ENCODE results near the gene CSPG4.
"Not testable (repeated sequence)": the region's sequence is repeated elsewhere in the genome, so short reads cannot be mapped to it uniquely, and the experiment has no call there.

Gene CSPG4

GRCh38 chr15:75647370-75648155, 65.1 kb downstream of the CSPG4 start, which contains the start of gene SNX33:
SNX33 (plus strand) TSS chr15:75647912; CDS start chr15:75649103, 1,191 bp downstream.
- DNase-seq, result peak; percentile 29 to 44

- no peak for DNase-seq
These were observed 65.7 kb downstream of the CSPG4 start for GRCh38 chr15:75646944-75647364.

- DNase-seq, result no peak
These were observed 66.3 kb downstream of the CSPG4 start for GRCh38 chr15:75646112-75646943.

- no peak for DNase-seq
These were observed 68.3 kb downstream of the CSPG4 start for GRCh38 chr15:75644376-75644775.

- no peak for DNase-seq
These were observed 71.0 kb downstream of the CSPG4 start for GRCh38 chr15:75641603-75642002.

GRCh38 chr15:75641179-75641503, 71.5 kb downstream of the CSPG4 start:
- DNase-seq, result no peak

GRCh38 chr15:75640483-75641178, 72.0 kb downstream of the CSPG4 start:
- peak; percentile 60 to 75 for DNase-seq

GRCh38 chr15:75639709-75640482, 72.8 kb downstream of the CSPG4 start, which contains the start of gene IMP3:
IMP3 (minus strand) TSS chr15:75640224; CDS start chr15:75640168, 56 bp downstream.
- DNase-seq, result peak; percentile 93 to 95

GRCh38 chr15:75639191-75639708, 73.4 kb downstream of the CSPG4 start:
- peak in 1 of 2 donors; percentile 30 for DNase-seq

- no peak for DNase-seq
These were observed 75.2 kb downstream of the CSPG4 start for GRCh38 chr15:75637245-75638009.

- no peak for DNase-seq
These were observed 76.6 kb downstream of the CSPG4 start for GRCh38 chr15:75636026-75636425.

GRCh38 chr15:75633922-75634321, 78.7 kb downstream of the CSPG4 start:
- DNase-seq, result not testable (repeated sequence)

- no peak for DNase-seq
These were observed 80.7 kb downstream of the CSPG4 start for GRCh38 chr15:75631935-75632334.

- peak; percentile 92 for DNase-seq
These were observed 86.9 kb downstream of the CSPG4 start, which contains the start of gene SNUPN for GRCh38 chr15:75625542-75626347. SNUPN (minus strand) TSS chr15:75625725; CDS start chr15:75621051, 4,674 bp downstream.

Measured in CD4-positive, alpha-beta T cell treated with Interleukin-4 for 1 hour (primary cell).